ENCODE results near the gene SLC39A9.

SLC39A9 gene

GRCh38 chr14:69368381-69368780, 30.1 kb upstream of the SLC39A9 start:
- H3K4me3 ChIP-seq (ENCODE audit: low read length) = no peak overlapping the region
- TF ChIP-seq, protein P1, sequence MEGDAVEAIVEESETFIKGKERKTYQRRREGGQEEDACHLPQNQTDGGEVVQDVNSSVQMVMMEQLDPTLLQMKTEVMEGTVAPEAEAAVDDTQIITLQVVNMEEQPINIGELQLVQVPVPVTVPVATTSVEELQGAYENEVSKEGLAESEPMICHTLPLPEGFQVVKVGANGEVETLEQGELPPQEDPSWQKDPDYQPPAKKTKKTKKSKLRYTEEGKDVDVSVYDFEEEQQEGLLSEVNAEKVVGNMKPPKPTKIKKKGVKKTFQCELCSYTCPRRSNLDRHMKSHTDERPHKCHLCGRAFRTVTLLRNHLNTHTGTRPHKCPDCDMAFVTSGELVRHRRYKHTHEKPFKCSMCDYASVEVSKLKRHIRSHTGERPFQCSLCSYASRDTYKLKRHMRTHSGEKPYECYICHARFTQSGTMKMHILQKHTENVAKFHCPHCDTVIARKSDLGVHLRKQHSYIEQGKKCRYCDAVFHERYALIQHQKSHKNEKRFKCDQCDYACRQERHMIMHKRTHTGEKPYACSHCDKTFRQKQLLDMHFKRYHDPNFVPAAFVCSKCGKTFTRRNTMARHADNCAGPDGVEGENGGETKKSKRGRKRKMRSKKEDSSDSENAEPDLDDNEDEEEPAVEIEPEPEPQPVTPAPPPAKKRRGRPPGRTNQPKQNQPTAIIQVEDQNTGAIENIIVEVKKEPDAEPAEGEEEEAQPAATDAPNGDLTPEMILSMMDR (IDR thresholded peaks at IDR 0.05; ENCODE audit: insufficient read depth, low read depth, low read length, missing control alignments) = no peak
- no peak for DNase-seq (ENCODE audit: low read depth)

DNA sequence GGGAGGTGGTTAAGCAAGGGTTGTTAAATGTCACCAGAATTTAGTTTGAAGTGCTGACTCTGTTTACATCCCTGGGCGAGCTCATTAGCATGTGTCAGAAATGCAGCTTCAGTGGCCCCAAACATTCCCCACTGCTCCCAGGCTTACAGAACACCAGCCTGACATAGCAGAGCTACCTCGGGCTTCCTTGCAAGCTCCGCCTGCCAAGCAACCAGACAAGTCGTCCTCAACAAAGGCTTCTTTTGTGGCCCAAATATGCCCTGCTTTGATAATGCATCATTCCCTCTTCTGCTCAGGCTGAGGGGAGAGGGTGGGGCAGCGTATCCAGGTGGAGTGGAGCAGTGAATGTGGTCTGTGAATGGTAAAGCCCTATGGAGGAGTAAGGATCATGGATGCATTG, 28.4 kb upstream of the SLC39A9 start:
- DNase-seq (ENCODE audit: low read depth) = no peak
- TF ChIP-seq, protein P1 (IDR thresholded peaks at IDR 0.05; ENCODE audit: insufficient read depth, low read depth, low read length, missing control alignments) = no peak
- no peak overlapping the region for H3K4me3 ChIP-seq (ENCODE audit: low read length)

- no peak overlapping the region for H3K4me3 ChIP-seq (ENCODE audit: low read length)
- TF ChIP-seq, protein P1 (IDR thresholded peaks at IDR 0.05; ENCODE audit: insufficient read depth, low read depth, low read length, missing control alignments) = no peak
- no peak for DNase-seq (ENCODE audit: low read depth)
These were observed 26.3 kb upstream of the SLC39A9 start for GRCh38 chr14:69372146-69372545.

GRCh38 chr14:69373104-69373503, 25.4 kb upstream of the SLC39A9 start:
- H3K4me3 ChIP-seq (ENCODE audit: low read length) = no peak overlapping the region
- TF ChIP-seq, protein P1 (IDR thresholded peaks at IDR 0.05; ENCODE audit: insufficient read depth, low read depth, low read length, missing control alignments) = no peak
- DNase-seq (ENCODE audit: low read depth) = no peak

DNA sequence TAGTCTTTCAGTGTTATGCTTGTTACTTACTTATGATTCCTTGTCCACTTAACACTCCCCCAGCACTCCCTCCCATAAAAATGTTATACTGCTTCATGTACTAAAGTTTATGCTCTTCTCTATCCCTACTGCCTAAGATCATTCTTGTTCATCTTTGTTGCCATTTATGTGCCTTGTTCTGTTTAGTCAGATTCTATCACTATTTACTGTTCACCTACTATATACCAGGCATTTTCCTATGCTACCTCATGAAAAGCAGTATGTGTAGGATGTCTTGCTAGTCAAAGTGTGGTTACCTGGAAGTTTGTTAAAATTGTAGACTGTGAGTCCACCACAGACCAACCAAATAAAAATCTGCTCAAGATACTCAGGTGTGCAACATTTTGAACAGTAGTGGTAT, 24.3 kb upstream of the SLC39A9 start:
- no peak for DNase-seq (ENCODE audit: low read depth)
- TF ChIP-seq, protein P1 (IDR thresholded peaks at IDR 0.05; ENCODE audit: insufficient read depth, low read depth, low read length, missing control alignments) = no peak
- no peak overlapping the region for H3K4me3 ChIP-seq (ENCODE audit: low read length)

DNA sequence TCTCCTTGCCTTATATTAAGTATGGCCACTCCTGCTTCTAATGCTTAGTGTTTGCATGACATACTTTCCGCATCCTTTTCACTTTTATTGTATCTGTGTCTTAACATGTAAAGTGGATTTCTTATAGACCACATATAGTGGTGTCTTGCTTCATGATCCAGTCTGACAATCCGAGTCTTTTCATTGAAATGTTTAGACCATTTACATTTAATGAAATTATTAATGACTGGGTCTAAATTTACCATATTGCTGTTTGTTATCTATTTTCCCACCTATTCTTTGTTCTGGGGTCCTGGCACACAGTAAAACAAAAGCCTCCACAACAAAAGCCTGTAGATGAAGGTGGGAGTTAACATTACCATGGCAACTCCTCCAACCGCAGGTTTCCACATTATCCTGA, 23.3 kb upstream of the SLC39A9 start:
- H3K4me3 ChIP-seq (ENCODE audit: low read length) = no peak overlapping the region
- TF ChIP-seq, protein P1 (IDR thresholded peaks at IDR 0.05; ENCODE audit: insufficient read depth, low read depth, low read length, missing control alignments) = no peak
- no peak for DNase-seq (ENCODE audit: low read depth)

GRCh38 chr14:69375722-69376121, 22.8 kb upstream of the SLC39A9 start:
- no peak for DNase-seq (ENCODE audit: low read depth)
- H3K4me3 ChIP-seq (ENCODE audit: low read length) = no peak overlapping the region
- TF ChIP-seq, protein P1 (IDR thresholded peaks at IDR 0.05; ENCODE audit: insufficient read depth, low read depth, low read length, missing control alignments) = no peak
